Activated B cell treated with CpG ODN at 0.5 μM for 24 hours (primary cell): Measurements from ENCODE around the gene ELL. TPM values are rescaled to one million over a fixed set of nuclear protein-coding genes. Genes with fewer than 3 reads are reported as not detected.

ENCODE experiments used
- ATAC-seq: fragments of 200-7000 bp; cut with Tn5 transposase; one replicate; pipeline ENCODE4 v1.10.0; 2021; ENCODE audit warnings: low read depth, mild to moderate bottlenecking, moderate library complexity
- CTCF ChIA-PET: fragments of 350-600 bp; sonication (Branson Sonifier 250); formaldehyde crosslinking; loops from one replicate; lab custom pipeline; 2021; ENCODE audit warnings: antibody characterized with exemption; lab: Charles Lee
- POLR2A ChIA-PET: fragments of 350-600 bp; sonication (Branson Sonifier 250); formaldehyde crosslinking; loops from one replicate; lab custom pipeline; 2021; ENCODE audit warnings: antibody characterized with exemption; lab: Charles Lee
- DNase-seq: peaks from one replicate; pipeline ENCODE4 v3.0.0; 2022
- H3K27ac Mint-ChIP-seq: one replicate; pipeline ENCODE4 v1.8.0; 2020; ENCODE audit warnings: mixed read lengths
- H3K27me3 Mint-ChIP-seq: one replicate; pipeline ENCODE4 v1.8.0; 2021; ENCODE audit warnings: mixed read lengths
- H3K36me3 Mint-ChIP-seq: one replicate; pipeline ENCODE4 v1.8.0; 2021; ENCODE audit warnings: low read depth, mixed read lengths
- H3K4me1 Mint-ChIP-seq: one replicate; pipeline ENCODE4 v1.8.0; 2021; ENCODE audit warnings: mixed read lengths
- H3K4me3 Mint-ChIP-seq: one replicate; pipeline ENCODE4 v1.8.0; 2020; ENCODE audit warnings: mild to moderate bottlenecking, mixed read lengths
- H3K9me3 Mint-ChIP-seq: one replicate; pipeline ENCODE4 v1.8.0; 2020; ENCODE audit warnings: mixed read lengths
- intact Hi-C: fragments of 100-400 bp; cut with micrococcal nuclease; formaldehyde crosslinking; loops from one replicate; pipeline ENCODE4 v1.15.1; 2024
- total RNA-seq: library from RNA; stranded (reverse); gene quantifications from 2 replicates; pipeline ENCODE4 v1.2.3, GENCODE V29; 2022
- TF ChIP-seq, protein P1 (sequence below): fragments of 200-600 bp; IDR thresholded peaks from one replicate; pipeline ENCODE4 v1.8.0; 2022; ENCODE audit warnings: antibody characterized with exemption, mild to moderate bottlenecking

ELL gene
- total RNA-seq, 1 donor from 2014 or later = 32.6 TPM

DNA sequence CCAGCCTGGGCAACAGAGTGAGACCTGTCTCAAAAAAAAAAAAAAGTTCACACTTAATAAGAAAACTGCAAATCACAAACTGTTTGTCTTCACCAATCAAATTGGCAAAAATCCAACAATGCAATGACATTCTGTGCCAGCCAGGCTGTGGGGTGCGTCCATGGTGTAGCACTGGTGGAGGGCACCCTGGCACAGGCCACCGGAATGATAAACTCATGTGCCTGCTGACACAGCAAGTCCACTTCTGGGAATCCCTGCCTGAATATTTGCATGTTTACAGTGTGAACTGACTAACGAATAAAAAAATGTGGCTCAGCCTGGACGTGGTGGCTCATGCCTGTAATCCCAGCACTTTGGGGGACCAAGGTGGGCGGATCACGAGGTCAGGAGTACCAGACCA lies 122.9 kb downstream of the ELL start:
- ChIA-PET POLR2A (no interaction called here), CTCF (interaction anchor here (0.8 kb wide), 1 partner anchor 10 kb away, joined by 3 read pairs; no protein-coding TSS in a partner anchor)
- no peaks in the 10 kb centered on the region for H3K36me3 Mint-ChIP-seq
- H3K4me3 Mint-ChIP-seq = no peak overlapping the region
- TF ChIP-seq, protein P1, sequence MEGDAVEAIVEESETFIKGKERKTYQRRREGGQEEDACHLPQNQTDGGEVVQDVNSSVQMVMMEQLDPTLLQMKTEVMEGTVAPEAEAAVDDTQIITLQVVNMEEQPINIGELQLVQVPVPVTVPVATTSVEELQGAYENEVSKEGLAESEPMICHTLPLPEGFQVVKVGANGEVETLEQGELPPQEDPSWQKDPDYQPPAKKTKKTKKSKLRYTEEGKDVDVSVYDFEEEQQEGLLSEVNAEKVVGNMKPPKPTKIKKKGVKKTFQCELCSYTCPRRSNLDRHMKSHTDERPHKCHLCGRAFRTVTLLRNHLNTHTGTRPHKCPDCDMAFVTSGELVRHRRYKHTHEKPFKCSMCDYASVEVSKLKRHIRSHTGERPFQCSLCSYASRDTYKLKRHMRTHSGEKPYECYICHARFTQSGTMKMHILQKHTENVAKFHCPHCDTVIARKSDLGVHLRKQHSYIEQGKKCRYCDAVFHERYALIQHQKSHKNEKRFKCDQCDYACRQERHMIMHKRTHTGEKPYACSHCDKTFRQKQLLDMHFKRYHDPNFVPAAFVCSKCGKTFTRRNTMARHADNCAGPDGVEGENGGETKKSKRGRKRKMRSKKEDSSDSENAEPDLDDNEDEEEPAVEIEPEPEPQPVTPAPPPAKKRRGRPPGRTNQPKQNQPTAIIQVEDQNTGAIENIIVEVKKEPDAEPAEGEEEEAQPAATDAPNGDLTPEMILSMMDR = no peak
- peaks cover 71% of the 10 kb centered on the region for H3K4me1 Mint-ChIP-seq
- H3K27ac Mint-ChIP-seq = no peak overlapping the region
- ATAC-seq (no peak), DNase-seq (no peak)
- no peaks in the 10 kb centered on the region for H3K27me3 Mint-ChIP-seq
- intact Hi-C loops = no loop called here
- no peaks in the 10 kb centered on the region for H3K9me3 Mint-ChIP-seq

DNA sequence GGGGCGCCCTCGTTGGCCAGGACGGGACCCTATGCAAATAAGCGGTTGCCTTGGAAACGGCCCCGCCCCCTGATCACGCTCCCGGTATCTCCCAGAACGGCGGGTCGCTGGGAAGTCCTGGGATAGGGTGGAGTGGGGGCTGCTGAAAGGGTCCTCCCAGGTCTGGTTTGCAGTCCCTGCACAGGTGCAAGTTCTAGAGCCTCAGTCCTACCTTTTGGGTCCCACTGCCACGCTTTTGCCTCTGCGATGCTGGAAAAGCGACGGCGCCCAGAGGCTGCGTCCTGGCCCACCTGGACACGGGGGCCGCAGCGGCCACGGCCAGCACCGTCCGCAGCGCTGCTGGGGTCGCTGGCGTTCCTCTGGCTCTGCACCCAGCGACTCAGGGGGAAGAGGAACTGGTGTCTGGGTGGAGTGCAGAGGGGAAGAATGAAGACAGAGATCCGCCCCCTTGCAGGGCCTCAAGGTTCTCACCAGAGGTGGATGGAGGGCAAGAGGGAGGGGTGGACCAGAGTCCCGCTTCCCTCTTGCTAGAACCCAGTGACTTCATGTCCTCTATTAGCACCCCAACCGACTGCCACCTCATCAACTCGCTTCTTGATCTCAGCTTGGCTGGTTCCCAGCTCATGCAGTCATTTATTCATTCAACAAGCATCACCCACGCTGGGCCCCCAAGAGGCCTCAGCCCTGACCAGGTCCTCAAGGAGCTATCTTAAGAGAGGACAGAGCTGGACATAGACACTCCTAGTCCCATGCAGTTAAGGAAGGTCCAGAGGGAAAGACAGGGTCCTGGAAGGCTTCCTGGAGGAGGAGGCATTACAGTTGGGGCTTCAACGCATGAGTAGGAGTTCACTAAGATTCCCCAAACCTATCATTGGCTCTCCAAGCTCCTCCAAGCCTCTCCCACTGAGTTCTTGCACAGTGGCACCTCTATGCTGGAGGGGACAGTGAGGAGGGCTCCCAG lies 124.3 kb downstream of the ELL start, which contains the start of gene LRRC25:
Gene LRRC25 (minus strand): TSS at position 381 of the 961 bp plus-strand sequence. CDS start 659 bp downstream, outside the sequence.
- TF ChIP-seq, protein P1 = no peak
- no peaks in the 10 kb centered on the region for H3K27me3 Mint-ChIP-seq
- peaks cover 77% of the 10 kb centered on the region for H3K4me1 Mint-ChIP-seq
- H3K4me3 Mint-ChIP-seq = peak within 1 kb of the TSS; percentile 72
- POLR2A ChIA-PET = interaction anchor here (1.0 to 2.1 kb wide), 4 partner anchors 9 to 118 kb away, joined by 3 to 7 read pairs (median 4); no protein-coding TSS in a partner anchor
- no peaks in the 10 kb centered on the region for H3K36me3 Mint-ChIP-seq
- H3K9me3 Mint-ChIP-seq = no peaks in the 10 kb centered on the region
- peak within 1 kb of the TSS; percentile 65 for H3K27ac Mint-ChIP-seq
- DNase-seq (peak; percentile 52), ATAC-seq (peak; percentile 80)
- CTCF ChIA-PET = interaction anchor here (0.5 to 1.3 kb wide), 3 partner anchors 9 to 326 kb away, joined by 3 to 7 read pairs (median 6); no protein-coding TSS in a partner anchor
- intact Hi-C loops = loop anchor here (1.0 kb wide), 2 partner anchors 9 to 11 kb away; no protein-coding TSS in a partner anchor

DNA sequence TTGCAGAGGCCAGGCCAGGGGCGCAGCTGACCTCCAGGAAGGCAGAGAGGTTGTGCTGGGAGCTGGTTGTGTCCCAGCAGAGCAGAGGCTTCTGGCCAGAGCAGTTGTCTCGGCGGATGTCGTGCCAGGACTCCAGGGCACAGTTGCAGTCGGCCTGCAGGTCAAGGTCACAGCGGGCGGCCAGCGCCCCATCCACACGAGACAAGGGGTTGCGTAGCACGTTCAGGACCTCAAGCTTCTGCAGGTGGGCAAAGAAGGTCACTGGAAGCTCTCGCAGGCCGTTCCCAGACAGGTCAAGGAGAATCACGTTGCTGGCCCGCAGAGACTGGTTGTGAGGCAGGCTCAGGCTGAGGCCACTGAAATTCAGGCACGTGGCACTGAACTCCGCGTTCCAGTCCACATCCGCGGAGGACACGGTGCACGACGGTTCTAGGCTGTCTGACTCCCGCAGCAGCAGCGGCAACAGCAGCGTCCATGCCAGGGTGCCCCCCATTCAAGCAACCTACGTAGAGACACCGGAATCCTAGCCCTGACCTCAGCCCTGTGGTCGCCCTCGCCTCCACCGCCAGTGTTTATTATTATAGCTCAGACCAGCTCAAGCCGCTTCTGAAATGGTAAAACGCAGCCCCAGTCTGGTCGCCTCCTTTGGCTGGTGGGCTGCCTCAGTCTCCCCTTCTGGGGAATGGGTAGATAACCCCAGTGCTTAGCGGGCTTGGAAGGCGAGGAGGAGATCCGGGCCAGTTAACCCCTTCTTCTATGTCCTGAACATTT lies 125.2 kb downstream of the ELL start:
- Mint-ChIP-seq H3K27ac (no peak overlapping the region), H3K4me3 (peak overlapping the region; percentile 72), H3K4me1 (peaks cover 77% of the 10 kb centered on the region), H3K27me3 (no peaks in the 10 kb centered on the region), H3K36me3 (no peaks in the 10 kb centered on the region), H3K9me3 (no peaks in the 10 kb centered on the region)
- intact Hi-C loops = loop anchor here (1.0 kb wide), 2 partner anchors 8 to 12 kb away; no protein-coding TSS in a partner anchor
- ATAC-seq (no peak), DNase-seq (no peak)
- POLR2A ChIA-PET = interaction anchor here (1.4 to 2.1 kb wide), 2 partner anchors 8 to 91 kb away, joined by 3 to 7 read pairs; no protein-coding TSS in a partner anchor
- CTCF ChIA-PET = interaction anchor here (1.1 kb wide), 1 partner anchor 8 kb away, joined by 3 read pairs; no protein-coding TSS in a partner anchor
- TF ChIP-seq, protein P1 = no peak

DNA sequence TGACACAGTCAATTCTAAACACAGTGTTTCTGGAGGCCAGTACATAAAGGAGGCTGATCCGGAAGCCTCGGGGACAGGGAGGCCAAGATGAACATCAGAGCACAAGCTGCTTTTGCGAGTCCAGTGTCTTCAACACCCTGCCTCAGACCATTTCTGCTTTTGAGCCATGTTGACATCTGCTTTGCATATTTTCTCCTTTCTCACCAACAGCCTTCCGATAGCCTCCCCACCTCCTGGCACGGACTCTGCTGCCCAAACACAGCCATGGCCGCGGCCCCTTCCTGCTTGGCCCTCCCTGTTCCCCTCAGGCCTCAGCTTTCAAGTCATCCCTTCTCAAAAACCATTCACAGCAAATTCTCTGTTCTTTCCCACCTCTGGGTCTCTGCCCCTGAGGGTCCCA lies 128.0 kb downstream of the ELL start:
- H3K9me3 Mint-ChIP-seq = no peaks in the 10 kb centered on the region
- intact Hi-C loops = no loop called here
- TF ChIP-seq, protein P1 = no peak
- ChIA-PET POLR2A (interaction anchor here (0.9 kb wide), 1 partner anchor 8 kb away, joined by 3 read pairs; no protein-coding TSS in a partner anchor), CTCF (interaction anchor here (0.8 to 2.2 kb wide), 2 partner anchors 18 to 115 kb away, joined by 3 to 10 read pairs; no protein-coding TSS in a partner anchor)
- peaks cover 65% of the 10 kb centered on the region for H3K4me1 Mint-ChIP-seq
- peaks cover 11% of the 10 kb centered on the region for H3K36me3 Mint-ChIP-seq
- peak overlapping the region; percentile 9 for H3K4me3 Mint-ChIP-seq
- peak overlapping the region; percentile 41 for H3K27ac Mint-ChIP-seq
- ATAC-seq (no peak), DNase-seq (no peak)
- H3K27me3 Mint-ChIP-seq = no peaks in the 10 kb centered on the region
